A673 (cell line): ENCODE data around the gene NUP85. TPM values are rescaled to one million over a fixed set of nuclear protein-coding genes. Genes with fewer than 3 reads are reported as not detected.
A peak's percentile ranks its signal among the peaks of the same experiment; 100 is the strongest.

Source experiments
- BruUV-seq: library from RNA; stranded (reverse); fragments of 400-500 nt; replicated peaks from 2 replicates; lab custom pipeline; 2021; lab: Mats Ljungman, UMichigan
- CTCF ChIA-PET: fragments of 300-600 bp; sonication (Branson Sonifier 250); formaldehyde crosslinking; loops from one replicate; lab custom pipeline; 2022; ENCODE audit warnings: antibody characterized with exemption; lab: Charles Lee
- POLR2A ChIA-PET: fragments of 300-600 bp; sonication (Branson Sonifier 250); formaldehyde crosslinking; loops from one replicate; lab custom pipeline; 2022; ENCODE audit warnings: antibody characterized with exemption; ENCODE audit not compliant: low non-redundant PET; lab: Charles Lee
- DNase-seq: peaks from one replicate; pipeline ENCODE4 v3.0.0-alpha.2; 2015; ENCODE audit warnings: low spot score
- H3K27ac ChIP-seq: fragments of 200-600 bp; sonication (generic); 2 replicates; pipeline ENCODE4 v1.5.1; 2016; ENCODE audit warnings: mixed run types, low read depth, mild to moderate bottlenecking, mixed read lengths, antibody characterized with exemption, low read length; ENCODE audit not compliant: poor library complexity, severe bottlenecking
- H3K27me3 ChIP-seq: fragments of 200-600 bp; sonication (generic); replicated peaks from 2 replicates; pipeline ENCODE4 v1.6.1; 2017; ENCODE audit warnings: mixed run types, low read depth, mild to moderate bottlenecking, mixed read lengths, antibody characterized with exemption, low read length; ENCODE audit not compliant: insufficient read depth, poor library complexity
- H3K36me3 ChIP-seq: fragments of 200-600 bp; sonication (generic); 2 replicates; pipeline ENCODE4 v1.6.1; 2016; ENCODE audit warnings: mixed run types, mild to moderate bottlenecking, mixed read lengths, antibody characterized with exemption, low read length; ENCODE audit not compliant: insufficient read depth, poor library complexity, severe bottlenecking
- H3K4me1 ChIP-seq: fragments of 200-600 bp; sonication (generic); 2 replicates; pipeline ENCODE4 v1.6.1; 2017; ENCODE audit warnings: mixed run types, mild to moderate bottlenecking, mixed read lengths, antibody characterized with exemption, low read length; ENCODE audit not compliant: insufficient read depth, poor library complexity, severe bottlenecking
- H3K4me3 ChIP-seq: fragments of 200-600 bp; sonication (generic); 2 replicates; pipeline ENCODE4 v1.5.1; 2016; ENCODE audit warnings: low read depth, mixed run types, mild to moderate bottlenecking, mixed read lengths, low read length; ENCODE audit not compliant: poor library complexity, severe bottlenecking
- H3K9me3 ChIP-seq: fragments of 200-600 bp; sonication (generic); 2 replicates; pipeline ENCODE4 v1.6.1; 2016; ENCODE audit warnings: mixed run types, low read depth, mild to moderate bottlenecking, mixed read lengths, antibody characterized with exemption, low read length; ENCODE audit not compliant: poor library complexity, severe bottlenecking
- CTCF ChIP-seq: fragments of 300-800, 200-600 bp; sonication (generic); conservative IDR thresholded peaks from 2 replicates; pipeline ENCODE4 v1.5.1; 2017; ENCODE audit warnings: low read depth, mild to moderate bottlenecking, antibody characterized with exemption, low read length, moderate library complexity, mixed read lengths
- EZH2 ChIP-seq: fragments of 200-600 bp; sonication (generic); IDR thresholded peaks from 2 replicates; pipeline ENCODE4 v1.6.1; 2017; ENCODE audit warnings: borderline replicate concordance, low read depth, mild to moderate bottlenecking, mixed read lengths, antibody characterized with exemption, low read length; ENCODE audit not compliant: poor library complexity, severe bottlenecking
- intact Hi-C: fragments of 100-400 bp; cut with micrococcal nuclease; formaldehyde crosslinking; loops from one replicate; pipeline ENCODE4 v1.10.0; 2022; ENCODE audit not compliant: unreplicated experiment
- total RNA-seq: library from RNA; stranded (reverse); gene quantifications from 2 replicates; pipeline ENCODE4 v1.2.3, GENCODE V29; 2021

Gene NUP85
- total RNA-seq, 1 experiment from 2014 or later = 140 TPM

DNA sequence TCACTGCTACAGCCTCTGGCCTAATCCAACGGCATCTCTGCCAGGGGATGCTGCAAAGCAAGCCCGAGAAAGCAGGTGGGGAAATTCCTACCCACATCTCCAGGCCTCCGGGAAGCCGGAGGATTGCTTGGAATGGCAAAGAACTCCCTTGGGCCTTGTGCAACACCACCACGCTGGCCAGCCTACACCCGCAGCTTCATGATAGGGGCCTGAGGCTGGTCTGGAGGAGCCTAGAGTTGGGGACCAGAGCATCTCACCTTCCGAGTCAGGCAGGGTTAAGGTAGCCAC is 35.6 kb downstream of the NUP85 start:
- H3K9me3 ChIP-seq = no peaks in the 10 kb centered on the region
- intact Hi-C loops = no loop called here
- no peak for DNase-seq
- BruUV-seq = TSS peak; percentile 9
- no peak overlapping the region for H3K4me3 ChIP-seq
- ChIA-PET POLR2A (no interaction called here), CTCF (interaction anchor here (1.0 to 1.8 kb wide), 6 partner anchors 8 to 131 kb away, joined by 3 to 11 read pairs (median 4); partner anchors contain the start of genes ARMC7 and MIF4GD)
- H3K27ac ChIP-seq = no peak overlapping the region
- no peaks in the 10 kb centered on the region for H3K27me3 ChIP-seq
- peaks cover 6% of the 10 kb centered on the region for H3K4me1 ChIP-seq
- TF ChIP-seq EZH2 (no peak), CTCF (no peak)
- peaks cover 85% of the 10 kb centered on the region for H3K36me3 ChIP-seq

DNA sequence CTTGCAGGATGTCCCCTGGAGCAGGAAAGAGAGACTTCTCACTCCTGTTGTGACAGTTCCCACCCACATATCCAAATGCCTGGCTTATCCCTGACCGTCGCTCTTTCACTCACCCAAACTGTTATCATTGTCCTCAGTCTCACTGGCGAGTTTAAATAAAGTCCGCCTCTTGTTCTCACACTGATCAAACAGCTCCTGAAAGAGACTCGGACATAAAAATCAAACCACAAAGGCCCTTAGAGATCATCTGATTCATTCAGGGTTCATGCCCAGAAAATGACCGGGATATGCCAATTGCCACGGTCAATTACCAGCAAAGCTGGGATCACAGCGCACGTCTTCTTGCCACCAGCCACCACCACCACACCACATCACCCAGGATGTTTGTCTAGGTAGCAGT is 36.0 kb downstream of the NUP85 start:
- intact Hi-C loops = no loop called here
- CTCF ChIA-PET = interaction anchor here (1.8 kb wide), 1 partner anchor 29 kb away, joined by 11 read pairs; the partner anchor contains the start of gene MIF4GD
- no TSS peak for BruUV-seq

GRCh38 chr17:75241996-75242460 is 36.5 kb downstream of the NUP85 start:
- peaks cover 6% of the 10 kb centered on the region for H3K4me1 ChIP-seq
- TF ChIP-seq CTCF = no peak
- TF ChIP-seq EZH2 = no peak
- intact Hi-C loops = no loop called here
- H3K27me3 ChIP-seq = no peaks in the 10 kb centered on the region
- no TSS peak for BruUV-seq
- peaks cover 84% of the 10 kb centered on the region for H3K36me3 ChIP-seq
- ChIA-PET CTCF (no interaction called here), POLR2A (no interaction called here)
- no peak overlapping the region for H3K4me3 ChIP-seq
- H3K27ac ChIP-seq = no peak overlapping the region
- no peak for DNase-seq
- H3K9me3 ChIP-seq = no peaks in the 10 kb centered on the region

More for the DNA sequence above, 36.0 kb downstream of the NUP85 start:
- POLR2A ChIA-PET = no interaction called here
- peaks cover 6% of the 10 kb centered on the region for H3K4me1 ChIP-seq
- peaks cover 85% of the 10 kb centered on the region for H3K36me3 ChIP-seq
- H3K9me3 ChIP-seq = no peaks in the 10 kb centered on the region
- no peak overlapping the region for H3K27ac ChIP-seq
- H3K4me3 ChIP-seq = no peak overlapping the region
- no peak for TF ChIP-seq CTCF
- no peak for TF ChIP-seq EZH2
- no peak for DNase-seq
- H3K27me3 ChIP-seq = no peaks in the 10 kb centered on the region
